ENCODE data around the gene ATF7. TPM values are rescaled to one million over a fixed set of nuclear protein-coding genes. Genes with fewer than 3 reads are reported as not detected.

The ATF7 gene
- total and polyA plus RNA-seq, 2 of the 13 experiments (the other 11 are each of a cell fraction or from before 2014, with no cell fraction given): 9.6 to 16.2 TPM

GRCh38 chr12:53659011-53659551 is 32.9 kb upstream of the ATF7 start (continued):
- TF ChIP-seq HMGXB4 (CRISPR knock-in tag; IDR thresholded peaks at IDR 0.05; ENCODE audit: borderline replicate concordance in 1 of 2, low read depth in 1 of 2) (no peak), CREB1 (IDR thresholded peaks at IDR 0.05) (no peak), CREB1 (CRISPR knock-in tag; IDR thresholded peaks at IDR 0.05) (no peak; the same call in 1 of the 2 replicates), SMAD9 (CRISPR knock-in tag; IDR thresholded peaks at IDR 0.05) (no peak), ZBTB7B (CRISPR knock-in tag; IDR thresholded peaks at IDR 0.05) (peak; percentile 52; the same call in 1 of the 2 replicates), HMGA1 (CRISPR knock-in tag; conservative IDR thresholded peaks at IDR 0.05) (no peak), ELK4 (CRISPR knock-in tag; IDR thresholded peaks at IDR 0.05; ENCODE audit: borderline replicate concordance) (no peak), NR1H2 (CRISPR knock-in tag; IDR thresholded peaks at IDR 0.05; ENCODE audit: borderline replicate concordance, low read depth) (no peak), JUND (CRISPR knock-in tag; IDR thresholded peaks at IDR 0.05) (no peak), NFE2 (CRISPR knock-in tag; IDR thresholded peaks at IDR 0.05) (no peak), NFYB (CRISPR knock-in tag; IDR thresholded peaks at IDR 0.05) (peak; percentile 15; the same call in 1 of the 2 replicates), CEBPZ (IDR thresholded peaks at IDR 0.05; ENCODE audit: low read length) (no peak), TERF1 (CRISPR knock-in tag; IDR thresholded peaks at IDR 0.05) (no peak), NCOR1 (IDR thresholded peaks at IDR 0.05; ENCODE audit: borderline replicate concordance, low read length) (peak; percentile 71; the same call in 1 of the 2 replicates), PPARG (CRISPR knock-in tag; conservative IDR thresholded peaks at IDR 0.05) (peak; percentile 64), ZFAT (CRISPR knock-in tag; conservative IDR thresholded peaks at IDR 0.05) (no peak), ZNF777 (CRISPR knock-in tag; IDR thresholded peaks at IDR 0.05) (no peak), POGZ (CRISPR knock-in tag; IDR thresholded peaks at IDR 0.05) (peak; percentile 33; the same call in 1 of the 2 replicates), PHB2 (IDR thresholded peaks at IDR 0.05; ENCODE audit: partially characterized antibody) (no peak), GLI4 (CRISPR knock-in tag; IDR thresholded peaks at IDR 0.05; ENCODE audit: borderline replicate concordance) (no peak), ZNF7 (CRISPR knock-in tag; IDR thresholded peaks at IDR 0.05) (no peak), SOX5 (CRISPR knock-in tag; IDR thresholded peaks at IDR 0.05; ENCODE audit: borderline replicate concordance) (peak; percentile 84)

Data from HepG2 (cell line).